H9 (cell line): ENCODE results near the gene TCFL5. TPM values are rescaled to one million over a fixed set of nuclear protein-coding genes. Genes with fewer than 3 reads are reported as not detected.

Experiments used
- DNase-seq: peaks from one replicate; pipeline ENCODE4 v3.0.0-alpha.2; 2017
- H2AFZ ChIP-seq: one replicate; pipeline ENCODE4 v1.6.1; 2013; ENCODE audit warnings: mild to moderate bottlenecking, low read length, control low read depth, moderate library complexity
- H2AK5ac ChIP-seq: 2 replicates; pipeline ENCODE4 v1.6.1; 2013; ENCODE audit warnings: low read length, control low read depth, mixed read lengths; ENCODE audit not compliant: insufficient read length
- H2BK120ac ChIP-seq: one replicate; pipeline ENCODE4 v1.6.1; 2013; ENCODE audit warnings: low read depth, mild to moderate bottlenecking, low read length, control low read depth, inconsistent platforms; ENCODE audit not compliant: poor library complexity, severe bottlenecking
- H2BK12ac ChIP-seq: 2 replicates; pipeline ENCODE4 v1.6.1; 2013; ENCODE audit warnings: low read length, control low read depth, mixed read lengths, low read depth; ENCODE audit not compliant: insufficient read length
- H2BK15ac ChIP-seq: 2 replicates; pipeline ENCODE4 v1.6.1; 2013; ENCODE audit warnings: low read depth, low read length, control low read depth
- H2BK20ac ChIP-seq: one replicate; pipeline ENCODE4 v1.6.1; 2013; ENCODE audit warnings: low read depth, mild to moderate bottlenecking, low read length, control low read depth, inconsistent platforms; ENCODE audit not compliant: poor library complexity, severe bottlenecking
- H2BK5ac ChIP-seq: 2 replicates; pipeline ENCODE4 v1.6.1; 2013; ENCODE audit warnings: low read length, control low read depth, mixed read lengths; ENCODE audit not compliant: insufficient read length
- H3K14ac ChIP-seq: 2 replicates; pipeline ENCODE4 v1.6.1; 2013; ENCODE audit warnings: low read length, control low read depth; ENCODE audit not compliant: insufficient read depth
- H3K18ac ChIP-seq: 2 replicates; pipeline ENCODE4 v1.6.1; 2013; ENCODE audit warnings: low read depth, mild to moderate bottlenecking, mixed read lengths, low read length, control low read depth; ENCODE audit not compliant: insufficient read length
- H3K23ac ChIP-seq: 2 replicates; pipeline ENCODE4 v1.6.1; 2013; ENCODE audit warnings: low read length, control low read depth, mixed read lengths, low read depth; ENCODE audit not compliant: insufficient read length
- H3K23me2 ChIP-seq: 2 replicates; pipeline ENCODE4 v1.6.1; 2013; ENCODE audit warnings: low read depth, mild to moderate bottlenecking, mixed read lengths, low read length, control low read depth; ENCODE audit not compliant: insufficient read length, poor library complexity, severe bottlenecking
- H3K27ac ChIP-seq: 2 replicates; pipeline ENCODE4 v1.5.1; 2013; ENCODE audit warnings: low read length, control low read depth, mixed read lengths, low read depth; ENCODE audit not compliant: insufficient read length
- H3K27me3 ChIP-seq: 2 replicates; pipeline ENCODE4 v1.6.1; 2013; ENCODE audit warnings: low read length, control low read depth, inconsistent platforms; ENCODE audit not compliant: insufficient read depth
- H3K4ac ChIP-seq: 2 replicates; pipeline ENCODE4 v1.6.1; 2013; ENCODE audit warnings: low read depth, mild to moderate bottlenecking, control low read depth, inconsistent platforms, low read length, moderate library complexity
- H3K4me1 ChIP-seq: 2 replicates; pipeline ENCODE4 v1.6.1; 2013; ENCODE audit warnings: low read length, control low read depth, inconsistent platforms; ENCODE audit not compliant: insufficient read depth
- H3K4me2 ChIP-seq: 2 replicates; pipeline ENCODE4 v1.6.1; 2013; ENCODE audit warnings: low read length, control low read depth, mixed read lengths; ENCODE audit not compliant: insufficient read length, insufficient read depth
- H3K56ac ChIP-seq: 2 replicates; pipeline ENCODE4 v1.6.1; 2013; ENCODE audit warnings: low read depth, mild to moderate bottlenecking, mixed read lengths, low read length, control low read depth; ENCODE audit not compliant: insufficient read length
- H3K79me1 ChIP-seq: 2 replicates; pipeline ENCODE4 v1.6.1; 2013; ENCODE audit warnings: low read depth, mild to moderate bottlenecking, moderate library complexity, low read length, control low read depth, inconsistent platforms; ENCODE audit not compliant: insufficient read depth, poor library complexity, severe bottlenecking
- H3K79me2 ChIP-seq: 2 replicates; pipeline ENCODE4 v1.6.1; 2013; ENCODE audit warnings: low read length, control low read depth, inconsistent platforms; ENCODE audit not compliant: insufficient read depth
- H3K9ac ChIP-seq: 2 replicates; pipeline ENCODE4 v1.6.1; 2013; ENCODE audit warnings: low read length, control low read depth, mixed read lengths; ENCODE audit not compliant: insufficient read length; ENCODE audit errors: extremely low read depth
- H3K9me3 ChIP-seq: one replicate; pipeline ENCODE4 v1.6.1; 2013; ENCODE audit warnings: low read depth, low read length, inconsistent platforms; ENCODE audit not compliant: control insufficient read depth
- H3T11ph ChIP-seq: one replicate; pipeline ENCODE4 v1.6.1; 2013; ENCODE audit warnings: mild to moderate bottlenecking, low read length, control low read depth, inconsistent platforms
- H4K20me1 ChIP-seq: one replicate; pipeline ENCODE4 v1.6.1; 2013; ENCODE audit not compliant: control insufficient read depth, insufficient read length, insufficient read depth
- H4K5ac ChIP-seq: 2 replicates; pipeline ENCODE4 v1.6.1; 2013; ENCODE audit warnings: low read depth, mild to moderate bottlenecking, mixed read lengths, low read length, control low read depth; ENCODE audit not compliant: insufficient read length
- H4K8ac ChIP-seq: replicated peaks from 2 replicates; pipeline ENCODE4 v1.6.1; 2013; ENCODE audit warnings: low read length, control low read depth, mixed read lengths, low read depth; ENCODE audit not compliant: insufficient read length
- H4K91ac ChIP-seq: 2 replicates; pipeline ENCODE4 v1.6.1; 2013; ENCODE audit warnings: low read depth, mild to moderate bottlenecking, moderate library complexity, mixed read lengths, low read length, control low read depth; ENCODE audit not compliant: insufficient read length
- H3K27ac Mint-ChIP-seq, 3 experiments: 2 replicates in 2 of 3; 3 replicates in 1 of 3; pipeline ENCODE4 v1.8.0; 2020 to 2021; ENCODE audit warnings: mixed read lengths in 3 of 3, mild to moderate bottlenecking in 1 of 3, moderate library complexity in 1 of 3
- H3K27me3 Mint-ChIP-seq: 2 replicates; pipeline ENCODE4 v1.8.0; 2021; ENCODE audit warnings: low read depth, mild to moderate bottlenecking, moderate library complexity, mixed read lengths
- H3K36me3 Mint-ChIP-seq, 3 experiments: 2 replicates in 2 of 3; 3 replicates in 1 of 3; pipeline ENCODE4 v1.8.0; 2020 to 2021; ENCODE audit warnings: low read depth in 3 of 3, mixed read lengths in 3 of 3; ENCODE audit not compliant: insufficient read depth in 1 of 3
- H3K4me1 Mint-ChIP-seq, 2 experiments: 2 replicates each; pipeline ENCODE4 v1.8.0; 2020; ENCODE audit warnings: mixed read lengths in 2 of 2
- H3K4me3 Mint-ChIP-seq, 2 experiments: 2 replicates in 1 of 2; 3 replicates in 1 of 2; pipeline ENCODE4 v1.8.0; 2020 to 2021; ENCODE audit warnings: mild to moderate bottlenecking in 2 of 2, mixed read lengths in 2 of 2, moderate library complexity in 1 of 2
- H3K9me3 Mint-ChIP-seq, 2 experiments: 2 replicates in 1 of 2; 3 replicates in 1 of 2; pipeline ENCODE4 v1.8.0; 2020; ENCODE audit warnings: mild to moderate bottlenecking in 2 of 2, mixed read lengths in 2 of 2, moderate library complexity in 1 of 2
- WGBS: extraction: QIAGEN DNeasy Blood & Tissue Kit; methylation state at CpG from one replicate; pipeline ENCODE4 v1.1.7; 2013; ENCODE audit warnings: missing lambda C conversion rate, low lambda C conversion rate, mixed read lengths; ENCODE audit not compliant: insufficient read length; ENCODE audit errors: extremely low coverage; 5-methylcytosine and 5-hydroxymethylcytosine counted together
- total RNA-seq: library from RNA; stranded (reverse); gene quantifications from 2 replicates; pipeline ENCODE4 v1.2.1, GENCODE V29; 2021
- TF ChIP-seq, protein P1 (sequence below): fragments of 200-600 bp; sonication (generic); conservative IDR thresholded peaks from 3 replicates; pipeline ENCODE4 v1.8.0; 2021; ENCODE audit warnings: antibody characterized with exemption, mild to moderate bottlenecking

TCFL5 gene
- total RNA-seq, 1 experiment from 2014 or later: 16.4 TPM

DNA sequence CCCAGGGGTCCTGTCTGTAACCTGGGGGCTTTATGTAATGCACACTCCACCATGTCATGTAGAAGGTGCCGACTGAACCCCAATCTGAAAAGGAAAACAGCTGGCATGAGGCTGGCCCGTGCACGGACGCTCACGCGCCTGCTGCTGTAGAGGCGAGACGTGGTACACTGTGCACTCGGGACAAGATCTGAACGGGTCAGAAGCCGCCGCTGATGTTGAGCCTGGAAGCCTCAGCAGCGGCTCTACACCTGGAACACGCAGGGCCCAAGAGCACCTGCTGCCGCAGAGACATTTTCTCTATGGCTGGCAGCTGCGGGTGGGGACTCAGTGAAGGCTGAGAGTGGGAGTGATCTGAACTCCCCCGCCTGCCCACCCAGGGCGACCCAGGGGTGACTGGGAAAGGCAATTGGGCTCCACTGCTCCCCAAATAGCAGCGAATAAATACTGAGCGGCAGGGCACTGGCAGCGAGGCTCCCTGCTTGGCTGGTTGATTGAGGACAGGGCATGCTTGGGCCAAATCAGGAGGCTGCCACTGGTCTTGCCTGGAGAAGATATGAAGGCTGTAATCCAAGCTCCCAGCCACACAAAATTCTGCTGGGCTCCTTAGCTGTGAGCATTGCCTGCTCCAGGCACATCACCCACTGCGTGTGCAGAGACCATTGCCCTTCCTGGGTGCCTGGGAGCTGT, 59.5 kb downstream of the TCFL5 start:
- peaks cover 15 to 38% (median 34%) of the 10 kb centered on the region in 3 experiments for H3K36me3 Mint-ChIP-seq

More for the DNA sequence above, 59.5 kb downstream of the TCFL5 start:
- Histone ChIP-seq H4K5ac (no peak overlapping the region), H2BK15ac (no peak overlapping the region), H3K4ac (no peak overlapping the region), H4K20me1 (no peaks in the 10 kb centered on the region), H3K27ac (no peak overlapping the region), H2BK120ac (no peak overlapping the region), H3K18ac (no peak overlapping the region), H3K79me1 (no peaks in the 10 kb centered on the region), H4K91ac (no peak overlapping the region), H3K23ac (no peak overlapping the region), H2BK12ac (no peak overlapping the region), H2BK20ac (no peak overlapping the region), H3K9ac (no peak overlapping the region), H3K56ac (no peak overlapping the region), H2BK5ac (no peak overlapping the region), H3K4me1 (no peaks in the 10 kb centered on the region), H3K4me2 (no peak overlapping the region), H3K9me3 (no peaks in the 10 kb centered on the region), H2AK5ac (no peak overlapping the region), H3K27me3 (no peaks in the 10 kb centered on the region), H3T11ph (no peak overlapping the region), H3K14ac (no peak overlapping the region), H3K79me2 (no peaks in the 10 kb centered on the region), H3K23me2 (peaks cover under 1% of the 10 kb centered on the region), H4K8ac (no peak overlapping the region), H2AFZ (no peak overlapping the region)
- Mint-ChIP-seq H3K27ac (peak overlapping the region in 1 of 3 experiments; percentile 70; a peak in 1 of 7 replicates), H3K4me3 (no peak overlapping the region), H3K9me3 (no peaks in the 10 kb centered on the region), H3K27me3 (peaks cover 19% of the 10 kb centered on the region), H3K4me1 (peaks cover 12 to 17% of the 10 kb centered on the region in 2 experiments)
- TF ChIP-seq, protein P1, sequence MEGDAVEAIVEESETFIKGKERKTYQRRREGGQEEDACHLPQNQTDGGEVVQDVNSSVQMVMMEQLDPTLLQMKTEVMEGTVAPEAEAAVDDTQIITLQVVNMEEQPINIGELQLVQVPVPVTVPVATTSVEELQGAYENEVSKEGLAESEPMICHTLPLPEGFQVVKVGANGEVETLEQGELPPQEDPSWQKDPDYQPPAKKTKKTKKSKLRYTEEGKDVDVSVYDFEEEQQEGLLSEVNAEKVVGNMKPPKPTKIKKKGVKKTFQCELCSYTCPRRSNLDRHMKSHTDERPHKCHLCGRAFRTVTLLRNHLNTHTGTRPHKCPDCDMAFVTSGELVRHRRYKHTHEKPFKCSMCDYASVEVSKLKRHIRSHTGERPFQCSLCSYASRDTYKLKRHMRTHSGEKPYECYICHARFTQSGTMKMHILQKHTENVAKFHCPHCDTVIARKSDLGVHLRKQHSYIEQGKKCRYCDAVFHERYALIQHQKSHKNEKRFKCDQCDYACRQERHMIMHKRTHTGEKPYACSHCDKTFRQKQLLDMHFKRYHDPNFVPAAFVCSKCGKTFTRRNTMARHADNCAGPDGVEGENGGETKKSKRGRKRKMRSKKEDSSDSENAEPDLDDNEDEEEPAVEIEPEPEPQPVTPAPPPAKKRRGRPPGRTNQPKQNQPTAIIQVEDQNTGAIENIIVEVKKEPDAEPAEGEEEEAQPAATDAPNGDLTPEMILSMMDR: no peak
- no CpG with 5 or more reads among the region's 22 CpGs for WGBS
- no peak for DNase-seq
